Endothelial cell of umbilical vein (primary cell): Measurements from ENCODE around the gene CAMSAP1. TPM values are rescaled to one million over a fixed set of nuclear protein-coding genes. Genes with fewer than 3 reads are reported as not detected.

Source experiments
- BruUV-seq: library from RNA; stranded (reverse); fragments of 400-500 nt; replicated peaks from 2 replicates; lab custom pipeline; 2021; lab: Mats Ljungman, UMichigan
- CTCF ChIA-PET: fragments of 300-600, 350-600 bp; sonication (Branson Sonifier 250); formaldehyde crosslinking; loops from one replicate; lab custom pipeline; 2021; ENCODE audit warnings: antibody characterized with exemption, inconsistent platforms; lab: Charles Lee
- POLR2A ChIA-PET: fragments of 300-600, 350-600 bp; sonication (Branson Sonifier 250); formaldehyde crosslinking; loops from one replicate; lab custom pipeline; 2021; ENCODE audit warnings: antibody characterized with exemption, inconsistent platforms; lab: Charles Lee
- DNase-seq: peaks from one replicate; pipeline ENCODE4 v3.0.0-alpha.2; 2011; ENCODE audit warnings: low read depth, low spot score
- FAIRE-seq: peaks from 2 replicates; lab custom pipeline; 2011; peaks lifted over from hg19 to GRCh38; lab: Jason Lieb, UNC
- H2AFZ ChIP-seq: 2 replicates; pipeline ENCODE4 v1.6.0; 2012; ENCODE audit warnings: low read depth, low read length, control low read depth, inconsistent platforms
- H3K27ac ChIP-seq: 2 replicates; pipeline ENCODE4 v1.5.1; 2011; ENCODE audit warnings: low read depth, mild to moderate bottlenecking, control low read depth, low read length, moderate library complexity; ENCODE audit not compliant: insufficient read depth
- H3K27me3 ChIP-seq, 2 experiments: 2 replicates each; pipeline versions ENCODE4 v1.6.0 to v1.6.1; 2011; ENCODE audit warnings: low read length in 2 of 2, mixed read lengths in 1 of 2; ENCODE audit not compliant: control insufficient read depth in 2 of 2, insufficient read depth in 2 of 2
- H3K36me3 ChIP-seq, 2 experiments: 2 replicates in 1 of 2; 3 replicates in 1 of 2; pipeline ENCODE4 v1.5.1; 2011; ENCODE audit warnings: low read length in 2 of 2, mild to moderate bottlenecking in 1 of 2, moderate library complexity in 1 of 2; ENCODE audit not compliant: control insufficient read depth in 2 of 2, insufficient read depth in 2 of 2; ENCODE audit errors: extremely low read depth in 1 of 2
- H3K4me1 ChIP-seq: 3 replicates; pipeline ENCODE4 v1.5.1; 2011; ENCODE audit warnings: mild to moderate bottlenecking, low read length; ENCODE audit not compliant: control insufficient read depth, insufficient read depth; ENCODE audit errors: extremely low read depth
- H3K4me2 ChIP-seq: 2 replicates; pipeline ENCODE4 v1.6.1; 2011; ENCODE audit warnings: low read length, control low read depth, mixed read lengths; ENCODE audit not compliant: insufficient read depth
- H3K4me3 ChIP-seq, 3 experiments: fragments of 200-600 bp in 1 of 3; sonication (generic), shearing (Covaris generic) in 1 of 3; replicated peaks in 1 of 3; 2 replicates each; pipeline ENCODE4 v1.5.1; 2011 to 2016; ENCODE audit warnings: control low read depth in 3 of 3, low read length in 3 of 3, mild to moderate bottlenecking in 2 of 3, inconsistent platforms in 1 of 3, low read depth in 1 of 3, moderate library complexity in 1 of 3; ENCODE audit not compliant: insufficient read depth in 1 of 3
- H3K79me2 ChIP-seq: 2 replicates; pipeline ENCODE4 v1.6.0; 2012; ENCODE audit warnings: low read length, inconsistent platforms; ENCODE audit not compliant: control insufficient read depth, insufficient read depth
- H3K9ac ChIP-seq: replicated peaks from 2 replicates; pipeline ENCODE3; 2011; ENCODE audit warnings: low read length, control low read depth; ENCODE audit not compliant: insufficient read depth; ENCODE audit errors: extremely low read depth
- H3K9me1 ChIP-seq: replicated peaks from 3 replicates; pipeline ENCODE4 v1.6.0; 2011; ENCODE audit warnings: mild to moderate bottlenecking, low read length; ENCODE audit not compliant: control insufficient read depth, insufficient read depth; ENCODE audit errors: extremely low read depth
- H3K9me3 ChIP-seq: replicated peaks from 2 replicates; pipeline ENCODE4 v1.5.1; 2012; ENCODE audit warnings: low read length, inconsistent platforms; ENCODE audit not compliant: control insufficient read depth, insufficient read depth
- H4K20me1 ChIP-seq: replicated peaks from 2 replicates; pipeline ENCODE3; 2011; ENCODE audit warnings: mild to moderate bottlenecking, low read length; ENCODE audit not compliant: control insufficient read depth, insufficient read depth; ENCODE audit errors: extremely low read depth
- CTCF ChIP-seq, 2 donors: IDR thresholded peaks; 1 replicate in 1 of 2; 2 replicates in 1 of 2; pipeline ENCODE4 v1.5.1; 2011; ENCODE audit warnings: low read length in 2 of 2, mild to moderate bottlenecking in 2 of 2, moderate library complexity in 2 of 2, control low read depth in 1 of 2, inconsistent platforms in 1 of 2, low read depth in 1 of 2; ENCODE audit not compliant: insufficient read depth in 1 of 2; ENCODE audit errors: extremely low read depth in 1 of 2
- EZH2 ChIP-seq: IDR thresholded peaks from 2 replicates; pipeline ENCODE4 v1.6.1; 2012; ENCODE audit warnings: borderline replicate concordance, low read depth, mild to moderate bottlenecking, moderate library complexity, low read length, inconsistent platforms; ENCODE audit not compliant: severe bottlenecking
- FOS ChIP-seq: IDR thresholded peaks from 2 replicates; pipeline ENCODE4 v1.6.1; 2011; ENCODE audit warnings: mild to moderate bottlenecking, low read length, moderate library complexity, borderline replicate concordance; ENCODE audit not compliant: insufficient read depth
- GATA2 ChIP-seq: IDR thresholded peaks from 2 replicates; pipeline ENCODE4 v1.7.0; 2011; ENCODE audit warnings: low read depth, mild to moderate bottlenecking, moderate library complexity, mixed read lengths, low read length; ENCODE audit not compliant: insufficient read length, insufficient read depth
- JUN ChIP-seq: IDR thresholded peaks from 2 replicates; pipeline ENCODE4 v1.6.1; 2011; ENCODE audit warnings: borderline replicate concordance, low read depth; ENCODE audit not compliant: insufficient read length, insufficient read depth
- MAX ChIP-seq: IDR thresholded peaks from 2 replicates; pipeline ENCODE4 v1.6.1; 2011; ENCODE audit not compliant: insufficient read depth, insufficient read length
- MYC ChIP-seq: IDR thresholded peaks from one replicate; pipeline ENCODE4 v1.6.1; 2011; ENCODE audit warnings: mild to moderate bottlenecking, low read depth, low read length
- POLR2A ChIP-seq: IDR thresholded peaks from 2 replicates; pipeline ENCODE4 v1.6.1; 2012; ENCODE audit warnings: low read depth, mild to moderate bottlenecking, control low read depth, low read length
- POLR2AphosphoS5 ChIP-seq: IDR thresholded peaks from 2 replicates; pipeline ENCODE4 v1.6.1; 2012; ENCODE audit warnings: low read depth, mild to moderate bottlenecking, control low read depth, low read length, moderate library complexity; ENCODE audit not compliant: insufficient read depth
- dilution Hi-C: fragments of 300-500 bp; cut with MboI; formaldehyde crosslinking; loops from one replicate; pipeline ENCODE4 v1.15.0; 2019; ENCODE audit warnings: low sequenced_read_pairs; ENCODE audit not compliant: extremely low pct_ligation_motif_present
- intact Hi-C: fragments of 100-400 bp; cut with micrococcal nuclease; formaldehyde crosslinking; loops from one replicate; pipeline ENCODE4 v1.10.0; 2022
- polyA plus RNA-seq, 4 experiments: library from polyadenylated mRNA; depleted of rRNA in 3 of 4; stranded (reverse) in 3 of 4; unstranded in 1 of 4; fragments of >200 nt; gene quantifications; 2 replicates each; pipeline versions ENCODE4 v1.2.1 to v1.2.3, GENCODE V29; 2011 to 2012; ENCODE audit warnings: missing spikeins in 1 of 4
- total RNA-seq: library from RNA; stranded (reverse); gene quantifications from 2 replicates; pipeline ENCODE4 v1.2.3, GENCODE V29; 2021

CAMSAP1 gene
- total and polyA plus RNA-seq, 2 donors (not counting 3 experiments of a cell fraction or from before 2014, with no cell fraction given), result 8.1 to 25.5 TPM

GRCh38 chr9:135782946-135783345 is 124.4 kb downstream of the CAMSAP1 start:
- CTCF ChIA-PET, result no interaction called here
- no peaks in the 10 kb centered on the region for H3K9me3 ChIP-seq
- TF ChIP-seq POLR2A (no peak), GATA2 (no peak)
- no peaks in the 10 kb centered on the region for H4K20me1 ChIP-seq
- intact Hi-C loops, result no loop called here
- H3K4me3 ChIP-seq, result no peak overlapping the region
- H3K27ac ChIP-seq, result no peak overlapping the region
- no peaks in the 10 kb centered on the region for H3K9me1 ChIP-seq
- H2AFZ ChIP-seq, result no peak overlapping the region
- H3K27me3 ChIP-seq, result no peaks in the 10 kb centered on the region
- POLR2A ChIA-PET, result no interaction called here
- H3K4me2 ChIP-seq, result no peak overlapping the region
- no peaks in the 10 kb centered on the region for H3K4me1 ChIP-seq
- dilution Hi-C loops, result no loop called here
- no peaks in the 10 kb centered on the region for H3K79me2 ChIP-seq
- H3K9ac ChIP-seq, result no peak overlapping the region
- DNase-seq (no peak), FAIRE-seq (no peak)
- H3K36me3 ChIP-seq, result no peaks in the 10 kb centered on the region
- BruUV-seq, result no TSS peak

GRCh38 chr9:135780626-135781025 is 126.7 kb downstream of the CAMSAP1 start:
- H3K4me2 ChIP-seq, result no peak overlapping the region
- H2AFZ ChIP-seq, result no peak overlapping the region
- TF ChIP-seq FOS (no peak), MYC (no peak), POLR2A (no peak), POLR2AphosphoS5 (no peak), EZH2 (no peak), MAX (no peak), GATA2 (no peak), JUN (no peak), CTCF (IDR thresholded peaks at IDR 0.05; ENCODE audit: extremely low read depth in 1 of 2, insufficient read depth in 1 of 2, low read depth in 1 of 2, low read length in 2 of 2) (no peak)
- intact Hi-C loops, result no loop called here
- no peaks in the 10 kb centered on the region for H3K27me3 ChIP-seq
- no peaks in the 10 kb centered on the region for H4K20me1 ChIP-seq
- no TSS peak for BruUV-seq
- CTCF ChIA-PET, result interaction anchor here (1.1 kb wide), 1 partner anchor 9 kb away, joined by 3 read pairs; no protein-coding TSS in a partner anchor
- H3K27ac ChIP-seq, result no peak overlapping the region
- DNase-seq (no peak), FAIRE-seq (no peak)
- POLR2A ChIA-PET, result no interaction called here
- dilution Hi-C loops, result no loop called here
- H3K79me2 ChIP-seq, result no peaks in the 10 kb centered on the region
- no peak overlapping the region for H3K9ac ChIP-seq
- no peak overlapping the region for H3K4me3 ChIP-seq
- no peaks in the 10 kb centered on the region for H3K9me1 ChIP-seq
- no peaks in the 10 kb centered on the region for H3K9me3 ChIP-seq
- no peaks in the 10 kb centered on the region for H3K4me1 ChIP-seq
- H3K36me3 ChIP-seq, result no peaks in the 10 kb centered on the region
